ENCODE measurements around the gene HSPH1. TPM values are rescaled to one million over a fixed set of nuclear protein-coding genes. Genes with fewer than 3 reads are reported as not detected.
A peak's percentile ranks its signal among the peaks of the same experiment; 100 is the strongest.

The HSPH1 gene
- total and polyA plus RNA-seq, 2 of the 13 experiments (the other 11 are each of a cell fraction or from before 2014, with no cell fraction given), result 13.0 to 62.9 TPM

DNA sequence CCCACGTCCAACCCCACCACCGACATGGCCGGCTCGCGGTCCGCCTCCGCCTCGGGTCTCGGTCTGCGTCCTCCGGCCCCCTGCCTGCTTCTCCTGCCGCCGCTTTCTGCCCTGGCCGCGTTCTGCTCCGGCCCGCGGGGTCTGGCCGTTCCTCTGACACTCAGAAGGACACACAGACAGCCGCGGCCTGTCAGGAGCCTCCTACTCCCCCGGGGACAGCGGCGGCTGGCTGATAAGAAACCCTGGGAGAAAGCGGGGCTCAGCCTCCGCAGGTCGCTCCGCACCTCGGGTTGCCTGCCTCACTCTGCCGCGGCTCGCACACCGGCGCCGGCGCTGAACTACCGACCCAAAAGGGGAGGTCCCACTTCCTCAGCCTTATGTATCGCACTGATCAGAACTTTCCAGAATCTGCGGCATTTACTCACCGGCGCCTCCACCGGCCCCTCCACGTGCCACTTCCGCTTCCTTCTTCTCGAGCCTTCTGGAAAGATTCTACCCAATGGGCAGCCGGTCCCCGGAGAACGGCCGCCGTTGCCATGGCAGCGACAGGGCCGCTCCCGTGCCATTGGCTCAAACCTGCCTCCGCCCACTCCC is at the start of gene HSPH1 (continued):
- no peak for TF ChIP-seq CHCHD3 (CRISPR knock-in tag; IDR thresholded peaks at IDR 0.05)
- TF ChIP-seq CBX5 (CRISPR knock-in tag; IDR thresholded peaks at IDR 0.05; ENCODE audit: borderline replicate concordance), result no peak; the same call in 1 of the 2 replicates
- peak; percentile 86 to 87 for TF ChIP-seq POLR2A (IDR thresholded peaks at IDR 0.05; ENCODE audit: insufficient read depth in 1 of 2, low read depth in 2 of 2, low read length in 2 of 2)
- TF ChIP-seq ZNF274 (CRISPR knock-in tag; IDR thresholded peaks at IDR 0.05), result no peak
- TF ChIP-seq FOSL2 (CRISPR knock-in tag; IDR thresholded peaks at IDR 0.05), result peak; percentile 51
- peak; percentile 17; the same call in 1 of the 2 replicates for TF ChIP-seq HOXA3 (CRISPR knock-in tag; IDR thresholded peaks at IDR 0.05)
- peak; percentile 82; the same call in 1 of the 2 replicates for TF ChIP-seq ZNF607 (CRISPR knock-in tag; IDR thresholded peaks at IDR 0.05; ENCODE audit: borderline replicate concordance)
- TF ChIP-seq ZNF225 (CRISPR knock-in tag; IDR thresholded peaks at IDR 0.05), result no peak
- TF ChIP-seq RFX5 (IDR thresholded peaks at IDR 0.05; ENCODE audit: low read depth, low read length), result peak; percentile 87
- TF ChIP-seq NAIF1 (CRISPR knock-in tag; IDR thresholded peaks at IDR 0.05; ENCODE audit: borderline replicate concordance), result no peak
- TF ChIP-seq CEBPG (CRISPR knock-in tag; IDR thresholded peaks at IDR 0.05), result no peak
- no peak for TF ChIP-seq HMG20B (CRISPR knock-in tag; conservative IDR thresholded peaks at IDR 0.05)
- TF ChIP-seq ZKSCAN1 (IDR thresholded peaks at IDR 0.05; ENCODE audit: low read length), result no peak
- TF ChIP-seq RAD21 (CRISPR knock-in tag; IDR thresholded peaks at IDR 0.05), result no peak
- TF ChIP-seq ZC3H13 (CRISPR knock-in tag; IDR thresholded peaks at IDR 0.05), result no peak
- no peak for TF ChIP-seq ZNF549 (CRISPR knock-in tag; IDR thresholded peaks at IDR 0.05)
- TF ChIP-seq, protein P1, sequence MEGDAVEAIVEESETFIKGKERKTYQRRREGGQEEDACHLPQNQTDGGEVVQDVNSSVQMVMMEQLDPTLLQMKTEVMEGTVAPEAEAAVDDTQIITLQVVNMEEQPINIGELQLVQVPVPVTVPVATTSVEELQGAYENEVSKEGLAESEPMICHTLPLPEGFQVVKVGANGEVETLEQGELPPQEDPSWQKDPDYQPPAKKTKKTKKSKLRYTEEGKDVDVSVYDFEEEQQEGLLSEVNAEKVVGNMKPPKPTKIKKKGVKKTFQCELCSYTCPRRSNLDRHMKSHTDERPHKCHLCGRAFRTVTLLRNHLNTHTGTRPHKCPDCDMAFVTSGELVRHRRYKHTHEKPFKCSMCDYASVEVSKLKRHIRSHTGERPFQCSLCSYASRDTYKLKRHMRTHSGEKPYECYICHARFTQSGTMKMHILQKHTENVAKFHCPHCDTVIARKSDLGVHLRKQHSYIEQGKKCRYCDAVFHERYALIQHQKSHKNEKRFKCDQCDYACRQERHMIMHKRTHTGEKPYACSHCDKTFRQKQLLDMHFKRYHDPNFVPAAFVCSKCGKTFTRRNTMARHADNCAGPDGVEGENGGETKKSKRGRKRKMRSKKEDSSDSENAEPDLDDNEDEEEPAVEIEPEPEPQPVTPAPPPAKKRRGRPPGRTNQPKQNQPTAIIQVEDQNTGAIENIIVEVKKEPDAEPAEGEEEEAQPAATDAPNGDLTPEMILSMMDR (CRISPR knock-in tag; IDR thresholded peaks at IDR 0.05), result no peak
- TF ChIP-seq SRSF4 (IDR thresholded peaks at IDR 0.05; ENCODE audit: low read depth, low read length, poor library complexity, severe bottlenecking), result no peak
- TF ChIP-seq ZNF468 (CRISPR knock-in tag; IDR thresholded peaks at IDR 0.05), result no peak
- TF ChIP-seq, protein P2, sequence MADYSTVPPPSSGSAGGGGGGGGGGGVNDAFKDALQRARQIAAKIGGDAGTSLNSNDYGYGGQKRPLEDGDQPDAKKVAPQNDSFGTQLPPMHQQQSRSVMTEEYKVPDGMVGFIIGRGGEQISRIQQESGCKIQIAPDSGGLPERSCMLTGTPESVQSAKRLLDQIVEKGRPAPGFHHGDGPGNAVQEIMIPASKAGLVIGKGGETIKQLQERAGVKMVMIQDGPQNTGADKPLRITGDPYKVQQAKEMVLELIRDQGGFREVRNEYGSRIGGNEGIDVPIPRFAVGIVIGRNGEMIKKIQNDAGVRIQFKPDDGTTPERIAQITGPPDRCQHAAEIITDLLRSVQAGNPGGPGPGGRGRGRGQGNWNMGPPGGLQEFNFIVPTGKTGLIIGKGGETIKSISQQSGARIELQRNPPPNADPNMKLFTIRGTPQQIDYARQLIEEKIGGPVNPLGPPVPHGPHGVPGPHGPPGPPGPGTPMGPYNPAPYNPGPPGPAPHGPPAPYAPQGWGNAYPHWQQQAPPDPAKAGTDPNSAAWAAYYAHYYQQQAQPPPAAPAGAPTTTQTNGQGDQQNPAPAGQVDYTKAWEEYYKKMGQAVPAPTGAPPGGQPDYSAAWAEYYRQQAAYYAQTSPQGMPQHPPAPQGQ (CRISPR knock-in tag; IDR thresholded peaks at IDR 0.05; ENCODE audit: borderline replicate concordance), result no peak
- TF ChIP-seq ZMAT3 (CRISPR knock-in tag; conservative IDR thresholded peaks at IDR 0.05), result 0 out of 2 replicates have a peak, but pooled peaks have one; percentile 24
- TF ChIP-seq ZNF614 (CRISPR knock-in tag; IDR thresholded peaks at IDR 0.05; ENCODE audit: borderline replicate concordance), result no peak
- no peak for TF ChIP-seq STAT5B (CRISPR knock-in tag; IDR thresholded peaks at IDR 0.05)
- TF ChIP-seq, protein P3, sequence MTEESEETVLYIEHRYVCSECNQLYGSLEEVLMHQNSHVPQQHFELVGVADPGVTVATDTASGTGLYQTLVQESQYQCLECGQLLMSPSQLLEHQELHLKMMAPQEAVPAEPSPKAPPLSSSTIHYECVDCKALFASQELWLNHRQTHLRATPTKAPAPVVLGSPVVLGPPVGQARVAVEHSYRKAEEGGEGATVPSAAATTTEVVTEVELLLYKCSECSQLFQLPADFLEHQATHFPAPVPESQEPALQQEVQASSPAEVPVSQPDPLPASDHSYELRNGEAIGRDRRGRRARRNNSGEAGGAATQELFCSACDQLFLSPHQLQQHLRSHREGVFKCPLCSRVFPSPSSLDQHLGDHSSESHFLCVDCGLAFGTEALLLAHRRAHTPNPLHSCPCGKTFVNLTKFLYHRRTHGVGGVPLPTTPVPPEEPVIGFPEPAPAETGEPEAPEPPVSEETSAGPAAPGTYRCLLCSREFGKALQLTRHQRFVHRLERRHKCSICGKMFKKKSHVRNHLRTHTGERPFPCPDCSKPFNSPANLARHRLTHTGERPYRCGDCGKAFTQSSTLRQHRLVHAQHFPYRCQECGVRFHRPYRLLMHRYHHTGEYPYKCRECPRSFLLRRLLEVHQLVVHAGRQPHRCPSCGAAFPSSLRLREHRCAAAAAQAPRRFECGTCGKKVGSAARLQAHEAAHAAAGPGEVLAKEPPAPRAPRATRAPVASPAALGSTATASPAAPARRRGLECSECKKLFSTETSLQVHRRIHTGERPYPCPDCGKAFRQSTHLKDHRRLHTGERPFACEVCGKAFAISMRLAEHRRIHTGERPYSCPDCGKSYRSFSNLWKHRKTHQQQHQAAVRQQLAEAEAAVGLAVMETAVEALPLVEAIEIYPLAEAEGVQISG (CRISPR knock-in tag; IDR thresholded peaks at IDR 0.05), result peak; percentile 84
- TF ChIP-seq GATAD2A (CRISPR knock-in tag; IDR thresholded peaks at IDR 0.05), result 0 out of 2 replicates have a peak, but pooled peaks have one; percentile 24
- peak; percentile 72 for TF ChIP-seq ZNF891 (CRISPR knock-in tag; IDR thresholded peaks at IDR 0.05)

Measured in HepG2 (cell line).